HL-60 (cell line): ENCODE data around the gene NDUFB5.

Experiments used
- DNase-seq, 2 experiments: peaks; one replicate each; pipeline ENCODE4 v3.0.0-alpha.2; 2010 to 2020; ENCODE audit warnings: low read depth in 1 of 2, low spot score in 1 of 2
- H3K27ac ChIP-seq: fragments of 250-450 bp; sonication (Bioruptor Pico); replicated peaks from 2 replicates; pipeline ENCODE4 v1.5.1; 2020; ENCODE audit warnings: mild to moderate bottlenecking, moderate library complexity
- H3K27me3 ChIP-seq: fragments of 250-450 bp; sonication (Bioruptor Pico); 2 replicates; pipeline ENCODE4 v1.5.1; 2021; ENCODE audit warnings: mild to moderate bottlenecking, moderate library complexity; ENCODE audit not compliant: insufficient read depth, poor library complexity, severe bottlenecking
- H3K4me3 ChIP-seq: replicated peaks from 2 replicates; pipeline ENCODE4 v1.5.1; 2011; ENCODE audit warnings: mild to moderate bottlenecking, control low read depth, low read length; ENCODE audit not compliant: insufficient read depth
- CTCF ChIP-seq: IDR thresholded peaks from one replicate; pipeline ENCODE4 v1.5.1; 2011; ENCODE audit warnings: low read length, control low read depth, inconsistent platforms; ENCODE audit not compliant: insufficient read depth
- GABPA ChIP-seq: IDR thresholded peaks from 2 replicates; pipeline ENCODE4 v1.6.1; 2012; ENCODE audit warnings: low read depth
- POLR2AphosphoS5 ChIP-seq: IDR thresholded peaks from 2 replicates; pipeline ENCODE4 v1.6.1; 2012; ENCODE audit warnings: low read depth
- REST ChIP-seq: IDR thresholded peaks from 2 replicates; pipeline ENCODE4 v1.6.1; 2012; ENCODE audit warnings: low read depth; ENCODE audit not compliant: insufficient replicate concordance
- SPI1 ChIP-seq: IDR thresholded peaks from 2 replicates; pipeline ENCODE4 v1.6.1; 2012; ENCODE audit warnings: low read depth, mild to moderate bottlenecking, borderline replicate concordance

Gene NDUFB5

GRCh38 chr3:179652447-179653095 lies 48.0 kb downstream of the NDUFB5 start, which contains the start of gene USP13:
USP13 (plus strand) TSS chr3:179653040; CDS start chr3:179653226, 186 bp downstream.
- Histone ChIP-seq H3K27me3 (no peaks in the 10 kb centered on the region), H3K27ac (peak within 1 kb of the TSS; percentile 91), H3K4me3 (peak within 1 kb of the TSS; percentile 80)
- TF ChIP-seq CTCF (no peak), SPI1 (no peak), REST (no peak), POLR2AphosphoS5 (no peak), GABPA (no peak)
- peak; percentile 42 to 62 for DNase-seq

GRCh38 chr3:179653096-179653797 lies 48.7 kb downstream of the NDUFB5 start:
- peak; percentile 50 to 82 for DNase-seq
- Histone ChIP-seq H3K27me3 (no peaks in the 10 kb centered on the region), H3K4me3 (peak overlapping the region; percentile 80), H3K27ac (peak overlapping the region; percentile 91)
- TF ChIP-seq CTCF (no peak), POLR2AphosphoS5 (peak; percentile 45), REST (peak; percentile 11)

GRCh38 chr3:179655236-179655635 lies 50.6 kb downstream of the NDUFB5 start:
- H3K4me3 ChIP-seq = no peak overlapping the region
- no peak for DNase-seq
- H3K27me3 ChIP-seq = no peaks in the 10 kb centered on the region
- no peak for TF ChIP-seq REST
- H3K27ac ChIP-seq = no peak overlapping the region
